GM23338 (cell line): ENCODE measurements around the gene STX16.

Experiments used
- EZH2 ChIP-seq: fragments of 200-600 bp; sonication (generic); IDR thresholded peaks from one replicate; pipeline ENCODE4 v1.8.0; 2017; ENCODE audit warnings: antibody characterized with exemption, mild to moderate bottlenecking, low read depth; ENCODE audit not compliant: unreplicated experiment
- EZH2phosphoT487 ChIP-seq: fragments of 200-600 bp; sonication (generic); IDR thresholded peaks from one replicate; pipeline ENCODE4 v1.8.1; 2018; ENCODE audit warnings: antibody characterized with exemption; ENCODE audit not compliant: unreplicated experiment
- POLR2AphosphoS5 ChIP-seq: IDR thresholded peaks from 2 replicates; pipeline ENCODE4 v1.6.1; 2016; ENCODE audit warnings: antibody characterized with exemption, low read depth
- TF ChIP-seq, protein P1 (sequence below), 2 experiments: fragments of 200-600 bp in 1 of 2; sonication (generic) in 1 of 2; conservative IDR thresholded peaks; 2 replicates each; pipeline versions ENCODE4 v1.5.1 to v1.6.1; 2016 to 2017; ENCODE audit warnings: antibody characterized with exemption in 2 of 2, low read depth in 2 of 2, mild to moderate bottlenecking in 2 of 2, moderate library complexity in 1 of 2
- TF ChIP-seq, protein P2 (sequence below): IDR thresholded peaks from one replicate; pipeline ENCODE4 v1.6.1; 2018; ENCODE audit warnings: antibody characterized with exemption; ENCODE audit not compliant: unreplicated experiment

DNA sequence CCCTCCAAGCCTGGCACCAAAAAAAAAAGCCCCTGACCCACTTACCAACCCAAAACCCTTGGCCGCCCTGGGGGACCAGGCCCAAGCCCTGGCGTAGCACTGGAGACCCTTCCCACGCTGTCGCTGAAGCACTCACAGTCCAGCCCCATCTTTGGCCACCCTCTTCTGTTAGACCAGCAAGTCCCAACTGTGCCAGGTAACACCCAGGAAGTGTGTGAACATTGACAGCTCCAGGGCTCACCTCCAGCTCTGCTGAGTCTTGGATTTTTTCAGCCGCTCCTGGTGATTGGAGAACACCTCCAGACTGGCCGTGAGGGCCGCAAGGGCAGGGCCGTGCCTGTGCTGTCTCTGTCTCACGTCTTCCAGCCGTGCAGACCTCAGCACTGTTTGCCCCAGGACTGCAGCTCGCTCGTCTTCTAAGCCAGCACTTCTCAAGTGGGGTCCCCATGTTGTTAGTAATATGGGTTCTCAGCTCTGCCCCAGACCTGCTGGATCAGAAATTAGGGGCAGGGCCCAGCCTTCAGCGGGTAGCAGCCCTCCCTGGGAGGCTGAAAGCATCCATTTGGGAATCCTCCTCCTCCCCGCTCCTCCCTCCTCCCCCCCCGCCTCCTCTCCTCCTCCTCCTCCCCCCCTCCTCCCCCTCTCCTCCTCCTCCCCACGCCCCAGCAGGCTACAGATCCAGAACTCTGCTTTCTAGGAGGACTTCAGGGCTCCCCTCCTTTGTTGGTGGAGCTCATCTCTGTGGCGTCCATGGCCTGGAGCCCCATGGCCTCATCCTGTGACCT lies 59.6 kb downstream of the STX16 start:
- TF ChIP-seq, protein P1, sequence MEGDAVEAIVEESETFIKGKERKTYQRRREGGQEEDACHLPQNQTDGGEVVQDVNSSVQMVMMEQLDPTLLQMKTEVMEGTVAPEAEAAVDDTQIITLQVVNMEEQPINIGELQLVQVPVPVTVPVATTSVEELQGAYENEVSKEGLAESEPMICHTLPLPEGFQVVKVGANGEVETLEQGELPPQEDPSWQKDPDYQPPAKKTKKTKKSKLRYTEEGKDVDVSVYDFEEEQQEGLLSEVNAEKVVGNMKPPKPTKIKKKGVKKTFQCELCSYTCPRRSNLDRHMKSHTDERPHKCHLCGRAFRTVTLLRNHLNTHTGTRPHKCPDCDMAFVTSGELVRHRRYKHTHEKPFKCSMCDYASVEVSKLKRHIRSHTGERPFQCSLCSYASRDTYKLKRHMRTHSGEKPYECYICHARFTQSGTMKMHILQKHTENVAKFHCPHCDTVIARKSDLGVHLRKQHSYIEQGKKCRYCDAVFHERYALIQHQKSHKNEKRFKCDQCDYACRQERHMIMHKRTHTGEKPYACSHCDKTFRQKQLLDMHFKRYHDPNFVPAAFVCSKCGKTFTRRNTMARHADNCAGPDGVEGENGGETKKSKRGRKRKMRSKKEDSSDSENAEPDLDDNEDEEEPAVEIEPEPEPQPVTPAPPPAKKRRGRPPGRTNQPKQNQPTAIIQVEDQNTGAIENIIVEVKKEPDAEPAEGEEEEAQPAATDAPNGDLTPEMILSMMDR (conservative IDR thresholded peaks at IDR 0.05; ENCODE audit: low read depth in 2 of 2), result no peak
- TF ChIP-seq EZH2phosphoT487 (no peak), EZH2 (no peak), POLR2AphosphoS5 (no peak)
- TF ChIP-seq, protein P2, sequence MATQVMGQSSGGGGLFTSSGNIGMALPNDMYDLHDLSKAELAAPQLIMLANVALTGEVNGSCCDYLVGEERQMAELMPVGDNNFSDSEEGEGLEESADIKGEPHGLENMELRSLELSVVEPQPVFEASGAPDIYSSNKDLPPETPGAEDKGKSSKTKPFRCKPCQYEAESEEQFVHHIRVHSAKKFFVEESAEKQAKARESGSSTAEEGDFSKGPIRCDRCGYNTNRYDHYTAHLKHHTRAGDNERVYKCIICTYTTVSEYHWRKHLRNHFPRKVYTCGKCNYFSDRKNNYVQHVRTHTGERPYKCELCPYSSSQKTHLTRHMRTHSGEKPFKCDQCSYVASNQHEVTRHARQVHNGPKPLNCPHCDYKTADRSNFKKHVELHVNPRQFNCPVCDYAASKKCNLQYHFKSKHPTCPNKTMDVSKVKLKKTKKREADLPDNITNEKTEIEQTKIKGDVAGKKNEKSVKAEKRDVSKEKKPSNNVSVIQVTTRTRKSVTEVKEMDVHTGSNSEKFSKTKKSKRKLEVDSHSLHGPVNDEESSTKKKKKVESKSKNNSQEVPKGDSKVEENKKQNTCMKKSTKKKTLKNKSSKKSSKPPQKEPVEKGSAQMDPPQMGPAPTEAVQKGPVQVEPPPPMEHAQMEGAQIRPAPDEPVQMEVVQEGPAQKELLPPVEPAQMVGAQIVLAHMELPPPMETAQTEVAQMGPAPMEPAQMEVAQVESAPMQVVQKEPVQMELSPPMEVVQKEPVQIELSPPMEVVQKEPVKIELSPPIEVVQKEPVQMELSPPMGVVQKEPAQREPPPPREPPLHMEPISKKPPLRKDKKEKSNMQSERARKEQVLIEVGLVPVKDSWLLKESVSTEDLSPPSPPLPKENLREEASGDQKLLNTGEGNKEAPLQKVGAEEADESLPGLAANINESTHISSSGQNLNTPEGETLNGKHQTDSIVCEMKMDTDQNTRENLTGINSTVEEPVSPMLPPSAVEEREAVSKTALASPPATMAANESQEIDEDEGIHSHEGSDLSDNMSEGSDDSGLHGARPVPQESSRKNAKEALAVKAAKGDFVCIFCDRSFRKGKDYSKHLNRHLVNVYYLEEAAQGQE, result no peak
